Activated CD4-positive, alpha-beta T cell treated with anti-CD3 and anti-CD28 coated beads for 48 hours (primary cell): ENCODE results near the gene TMEM41B.
A peak's percentile ranks its signal among the peaks of the same experiment; 100 is the strongest.
"Not testable (repeated sequence)": the region's sequence is repeated elsewhere in the genome, so short reads cannot be mapped to it uniquely, and the experiment has no call there.

Source experiments
- DNase-seq: peaks from one replicate; pipeline ENCODE4 v3.0.0-alpha.2; 2020

TMEM41B gene

DNA sequence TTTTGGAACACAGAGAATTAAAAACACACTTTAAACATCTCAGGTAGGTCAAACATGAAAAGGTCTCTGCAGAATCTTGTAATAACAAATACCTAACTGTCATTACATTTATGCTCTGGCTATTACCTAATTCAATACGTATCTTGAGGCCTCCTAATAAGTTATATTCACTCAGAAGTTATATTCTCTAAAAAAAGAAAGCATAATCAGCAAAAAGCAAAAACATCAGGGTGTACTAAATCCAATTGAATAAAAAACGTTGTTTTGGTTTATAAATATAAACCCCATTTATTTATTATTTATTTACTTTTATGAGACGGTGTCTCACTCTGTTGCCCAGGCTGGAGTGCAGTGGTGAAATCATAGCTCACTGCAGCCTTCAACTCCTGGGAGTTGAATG, 10.2 kb downstream of the TMEM41B start:
- no peak for DNase-seq

DNA sequence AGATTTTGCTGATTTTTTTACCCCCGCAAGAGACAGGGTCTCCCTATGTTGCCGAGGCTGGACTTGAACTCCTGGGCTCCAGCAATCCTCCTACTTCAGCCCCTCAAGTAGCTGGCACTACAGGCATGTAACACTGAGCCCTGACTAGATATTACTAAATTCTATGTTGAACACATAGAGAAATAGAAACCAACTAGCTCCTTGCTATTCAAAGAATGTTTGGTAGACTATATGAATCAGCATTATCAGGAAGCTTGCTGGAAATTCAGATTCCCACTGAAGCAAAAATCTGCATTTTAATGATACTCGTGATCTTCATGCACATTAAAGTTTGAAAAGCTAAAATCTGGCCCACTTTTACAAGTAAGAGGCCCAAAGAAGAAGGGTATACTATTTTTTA, 11.9 kb downstream of the TMEM41B start:
- DNase-seq: no peak

DNA sequence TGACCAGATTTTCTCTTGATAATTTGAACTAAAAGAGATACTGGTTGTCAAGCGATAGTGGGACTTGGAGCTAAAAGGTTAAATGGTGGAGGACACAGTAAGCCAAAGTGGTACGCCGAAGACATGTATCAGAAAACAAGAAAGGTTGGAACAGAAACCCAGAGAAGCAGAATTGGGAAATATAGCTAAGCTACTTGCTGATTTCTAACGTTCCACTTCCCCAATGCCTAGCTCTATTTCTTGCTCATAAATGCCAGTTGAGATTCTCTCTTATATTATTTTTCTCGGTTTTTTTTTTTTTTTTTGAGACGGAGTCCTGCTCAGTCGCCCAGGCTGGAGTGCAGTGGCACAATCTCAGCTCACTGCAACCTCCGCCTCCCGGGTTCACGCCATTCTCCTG, 12.7 kb downstream of the TMEM41B start:
- DNase-seq: no peak

DNA sequence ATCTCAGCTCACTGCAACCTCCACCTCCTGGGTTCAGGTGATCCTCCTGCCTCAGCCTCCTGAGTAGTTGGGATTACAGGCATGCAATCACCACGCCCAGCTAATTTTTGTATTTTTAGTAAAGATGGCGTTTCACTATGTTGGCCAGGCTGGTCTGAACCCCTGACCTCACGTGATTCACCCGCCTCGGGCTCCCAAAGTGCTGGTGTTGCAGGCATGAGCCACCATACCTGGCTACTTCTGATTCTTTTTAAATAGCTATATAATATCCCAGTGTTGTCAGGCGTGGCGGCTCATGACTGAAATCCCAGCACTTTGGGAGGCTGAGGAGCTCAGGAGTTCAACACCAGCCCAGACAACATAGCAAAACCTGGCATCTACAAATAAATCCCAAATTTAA, 20.7 kb downstream of the TMEM41B start:
- DNase-seq: no peak

DNA sequence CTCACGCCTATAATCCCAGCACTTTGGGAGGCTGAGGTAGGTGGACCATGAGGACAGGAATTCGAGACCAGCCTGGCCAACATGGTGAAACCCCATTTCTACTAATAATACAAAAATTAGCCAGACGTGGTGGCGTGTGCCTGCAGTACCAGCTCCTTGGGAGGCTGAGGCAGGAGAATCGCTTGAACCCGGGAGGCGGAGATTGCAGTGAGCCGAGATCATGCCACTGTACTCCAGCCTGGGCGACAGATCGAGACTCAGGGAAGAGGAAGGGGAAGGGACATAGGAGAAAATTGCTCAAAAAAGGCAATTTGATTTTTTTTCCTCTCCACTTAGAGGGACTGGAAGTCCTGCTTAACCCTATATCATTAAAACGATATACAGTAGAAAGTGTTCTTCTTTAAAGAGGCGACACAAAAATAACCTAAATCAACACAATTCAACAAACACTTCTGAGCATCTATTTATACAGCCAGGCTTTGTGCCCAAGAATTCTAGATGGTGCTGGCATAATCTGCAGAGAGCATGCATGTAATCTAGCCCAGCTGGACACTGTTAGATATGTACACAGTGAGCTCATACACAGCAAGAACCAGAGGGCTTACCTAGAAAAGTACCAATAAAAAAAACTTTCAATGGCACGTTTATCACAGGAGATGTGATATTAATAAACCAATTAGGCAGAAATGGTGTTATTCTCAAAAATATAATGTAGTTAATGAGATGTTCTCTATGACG, 28.4 kb downstream of the TMEM41B start:
- DNase-seq: no peak

DNA sequence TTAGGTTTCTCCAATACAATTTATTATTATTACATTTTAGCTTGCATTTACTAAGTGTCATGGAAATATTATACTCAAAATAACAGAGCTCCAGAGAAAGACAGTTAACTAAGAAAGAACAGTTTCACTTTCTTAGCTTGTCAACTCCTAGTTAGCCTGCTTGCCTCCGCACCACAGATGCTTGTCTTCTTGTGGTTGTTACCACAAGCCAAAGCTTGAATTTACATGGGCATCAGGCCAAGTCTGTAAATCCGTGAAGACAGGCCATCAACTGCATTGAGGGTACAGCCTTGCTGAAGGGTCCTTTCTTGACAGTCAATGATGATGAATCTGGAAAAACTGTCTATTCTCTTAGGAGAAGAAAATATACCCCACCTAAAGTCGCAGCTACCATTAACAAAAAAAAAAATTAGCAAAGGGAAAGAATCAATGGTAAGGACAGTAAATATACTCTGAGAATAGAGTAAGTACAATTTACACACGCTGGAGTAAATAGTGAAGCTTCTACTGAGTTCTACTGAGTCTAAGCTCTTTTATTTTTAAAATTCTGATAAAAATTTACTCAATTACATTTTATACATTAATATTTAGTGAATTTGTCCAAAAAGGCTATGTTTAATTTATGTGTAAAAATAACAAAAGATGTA, 33.6 kb downstream of the TMEM41B start:
- DNase-seq: peak; percentile 72

DNA sequence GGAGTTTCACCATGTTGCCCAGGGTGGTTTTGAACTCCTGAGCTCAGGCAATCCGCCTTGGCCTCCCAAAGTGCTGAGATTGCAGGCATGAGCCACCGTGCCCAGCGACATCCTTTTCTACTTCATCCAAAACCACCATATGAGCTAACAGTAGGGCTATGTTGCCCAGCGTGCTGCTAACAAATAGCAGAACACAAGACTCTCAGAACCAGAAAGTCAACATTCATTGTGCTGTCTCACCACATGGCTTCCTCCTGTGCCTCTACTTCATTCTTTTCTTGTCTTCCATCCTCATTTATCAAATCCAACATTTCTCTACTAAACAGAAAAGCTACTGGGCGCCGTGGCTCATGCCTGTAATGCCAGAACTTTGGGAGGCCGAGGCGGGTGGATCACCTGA, 37.2 kb downstream of the TMEM41B start:
- no peak for DNase-seq

DNA sequence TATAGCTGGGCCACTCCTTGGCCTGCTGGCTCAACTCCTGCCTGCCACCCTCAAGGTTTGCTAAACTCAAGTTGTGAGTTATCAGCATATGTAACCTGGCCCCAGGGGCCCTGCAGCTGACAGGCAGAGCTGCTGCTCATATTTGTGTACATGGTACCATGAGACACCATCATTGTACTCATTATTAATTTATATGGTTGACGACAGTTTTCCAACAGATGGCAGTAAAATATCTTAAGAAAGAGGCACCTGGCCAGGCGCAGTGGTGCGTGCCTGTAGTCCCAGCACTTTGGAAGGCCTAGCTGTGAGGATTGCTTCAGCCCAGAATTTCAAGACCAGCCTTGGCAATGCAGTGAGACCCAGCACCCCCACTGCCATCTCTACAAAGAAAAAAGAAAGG, 37.8 kb downstream of the TMEM41B start:
- DNase-seq: no peak

DNA sequence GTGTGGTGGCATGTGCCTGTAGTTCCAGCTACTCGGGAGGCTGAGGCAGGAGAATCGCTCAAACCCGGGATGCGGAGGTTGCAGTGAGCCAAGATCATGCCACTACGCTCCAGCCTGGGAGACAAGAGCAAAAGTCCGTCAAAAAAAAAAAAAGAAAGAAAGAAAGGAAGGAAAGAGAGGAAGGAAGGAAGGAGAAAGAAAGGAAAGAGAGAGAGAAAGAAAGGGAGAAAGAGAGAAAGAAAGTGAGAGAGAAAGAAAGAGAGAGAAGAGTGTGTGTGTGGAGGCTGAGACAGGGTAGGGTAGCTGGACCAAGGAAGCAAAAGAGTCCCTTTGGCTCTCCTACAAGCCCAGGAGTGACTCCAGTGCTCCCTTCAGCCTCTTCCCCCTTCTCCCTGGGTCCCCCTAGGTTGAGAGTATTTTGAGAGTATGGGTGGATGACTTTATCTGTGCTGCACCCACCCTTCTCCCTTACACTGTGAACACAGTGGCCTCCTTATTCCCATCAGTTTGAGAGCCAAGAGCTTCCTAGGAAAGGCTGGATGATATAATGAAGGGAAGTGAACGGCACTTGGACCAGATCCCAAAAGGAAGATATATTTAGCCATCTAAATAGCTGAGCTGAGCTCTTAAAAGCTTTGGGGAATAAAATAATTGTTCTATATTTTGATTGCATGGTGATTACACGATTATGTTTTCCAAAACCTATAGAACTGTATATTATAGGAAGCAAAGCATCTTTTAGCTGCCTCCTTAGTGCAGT, 39.7 kb downstream of the TMEM41B start:
- DNase-seq: no peak

DNA sequence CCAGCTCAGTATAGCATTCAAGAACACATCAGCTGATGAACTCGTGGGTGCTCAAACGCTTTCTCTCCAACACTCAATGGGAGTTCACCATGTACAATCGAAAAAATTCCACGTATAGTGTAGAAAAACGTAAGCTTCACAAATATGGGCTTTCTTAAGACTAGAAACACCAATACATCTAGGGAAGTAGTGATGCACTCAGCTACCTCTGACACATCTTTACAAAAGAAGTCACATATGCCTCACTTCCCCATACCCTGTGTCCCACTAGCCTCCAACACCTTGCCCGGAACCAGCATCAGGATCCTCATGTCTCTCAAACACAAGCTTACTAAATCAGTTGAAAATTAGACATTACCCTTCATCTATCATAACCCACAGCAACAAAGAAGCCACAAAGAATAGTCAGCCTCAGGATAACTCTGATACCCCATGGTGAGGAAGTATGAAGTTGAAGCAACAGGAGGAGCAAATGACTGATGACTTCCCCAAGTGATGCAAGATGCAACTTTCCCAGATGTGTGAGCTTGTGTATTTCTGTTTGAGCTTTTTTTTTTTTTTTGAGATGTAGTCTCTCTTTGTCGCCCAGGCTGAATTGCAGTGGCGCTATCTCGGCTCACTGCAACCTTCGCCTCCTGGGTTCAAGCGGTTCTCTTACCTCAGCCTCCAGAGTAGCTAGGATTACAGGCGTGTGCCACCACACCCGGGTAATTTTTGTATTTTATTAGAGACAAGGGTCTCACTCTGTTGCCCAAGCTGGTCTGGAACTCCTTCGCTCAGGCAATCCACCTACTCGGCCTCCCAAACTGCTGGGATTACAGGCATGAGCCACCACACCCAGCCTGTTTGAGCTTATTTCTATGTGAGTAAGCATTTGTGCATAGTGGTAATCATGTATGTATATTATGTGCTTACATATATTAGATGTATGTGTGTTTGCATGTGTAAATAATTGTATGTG, 40.7 kb downstream of the TMEM41B start:
- DNase-seq: no peak

DNA sequence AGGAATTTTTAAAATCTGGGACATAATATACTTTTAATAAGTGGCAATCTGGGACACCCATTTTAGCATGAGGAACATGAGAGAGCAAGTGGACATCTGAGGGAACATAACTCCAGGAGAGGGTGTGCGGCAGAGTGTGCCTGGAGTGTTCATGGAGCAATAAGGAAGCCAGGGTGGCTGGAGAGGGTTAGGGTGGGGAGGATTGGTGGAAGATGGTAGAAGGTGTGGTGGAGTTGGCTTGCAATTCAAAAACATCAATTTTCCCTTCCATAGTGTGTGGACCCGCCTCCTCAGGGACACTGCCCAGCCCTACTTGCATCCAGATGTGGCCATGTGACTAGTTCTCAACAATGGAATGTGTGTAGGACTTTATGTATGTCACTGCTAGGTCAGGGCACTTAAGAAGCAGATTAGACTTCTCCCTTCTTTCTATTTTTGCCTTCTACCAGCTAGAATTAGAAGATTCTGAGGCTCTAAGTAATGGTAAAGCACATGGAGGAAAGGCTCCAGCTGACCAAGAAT, 44.8 kb downstream of the TMEM41B start:
- no peak for DNase-seq

DNA sequence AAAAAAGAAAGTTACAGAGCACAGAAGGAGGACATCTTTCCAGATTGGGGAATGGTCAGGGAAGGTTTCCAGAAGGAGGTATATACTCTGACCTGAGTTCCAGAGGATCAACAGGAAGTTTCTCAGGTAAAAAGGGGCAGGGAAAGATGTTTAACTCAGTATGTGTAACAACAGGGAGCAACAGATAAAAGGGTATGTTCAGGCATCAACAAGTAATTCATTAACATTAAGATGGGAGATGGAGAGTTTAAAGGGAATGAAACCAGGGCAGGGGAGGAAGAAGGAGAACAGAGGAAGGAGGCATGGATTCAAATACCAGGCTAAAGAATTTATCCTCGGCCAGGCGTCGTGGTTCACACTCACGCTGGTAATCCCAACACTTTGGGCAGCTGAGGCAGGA, 46.7 kb downstream of the TMEM41B start:
- no peak for DNase-seq

DNA sequence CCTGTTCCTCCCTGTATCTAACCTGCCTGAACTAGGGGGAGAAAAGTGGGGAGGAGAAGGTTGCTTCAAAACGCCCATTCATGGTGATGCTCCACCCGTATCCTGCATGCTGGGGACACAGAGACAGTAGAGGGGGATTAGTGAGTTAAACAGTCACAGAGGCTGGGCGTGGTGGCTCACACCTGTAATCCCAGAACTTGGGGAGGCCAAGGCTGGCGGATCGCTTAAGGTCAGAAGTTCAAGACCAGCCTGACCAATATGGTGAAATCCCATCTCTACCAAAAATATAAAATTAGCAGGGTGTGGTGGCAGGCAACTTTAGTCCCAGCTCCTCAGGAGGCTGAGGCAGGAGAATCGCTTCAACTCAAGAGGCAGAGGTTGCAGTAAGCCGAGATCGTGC, 47.5 kb downstream of the TMEM41B start:
- DNase-seq: no peak

DNA sequence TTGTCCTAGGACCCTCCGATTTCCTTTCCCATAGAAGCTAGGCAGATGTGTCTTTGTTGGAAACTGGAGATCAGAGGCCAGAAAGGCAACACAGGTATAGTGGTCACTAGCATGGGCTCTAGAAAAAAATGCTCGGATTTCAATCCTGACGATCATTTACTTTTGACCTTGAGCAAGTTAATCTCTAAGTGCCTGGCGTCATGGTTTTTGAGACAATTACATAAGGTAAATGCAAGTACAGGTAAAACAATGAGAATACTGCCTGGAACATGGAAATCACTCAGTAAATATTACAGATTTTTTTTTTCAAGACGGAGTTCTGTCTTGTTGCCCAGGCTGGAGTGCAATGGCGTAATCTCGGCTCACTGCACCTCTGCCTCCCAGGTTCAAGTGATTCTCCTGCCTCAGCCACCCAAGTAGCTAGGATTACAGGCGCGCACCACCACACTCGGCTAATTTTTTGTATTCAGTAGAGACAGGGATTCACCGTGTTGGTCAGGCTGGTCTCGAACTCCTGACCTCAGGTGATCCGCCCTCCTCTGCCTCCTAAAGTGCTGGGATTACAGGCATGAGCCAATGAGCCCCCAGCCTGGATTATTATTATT, 48.2 kb downstream of the TMEM41B start:
- DNase-seq: no peak

DNA sequence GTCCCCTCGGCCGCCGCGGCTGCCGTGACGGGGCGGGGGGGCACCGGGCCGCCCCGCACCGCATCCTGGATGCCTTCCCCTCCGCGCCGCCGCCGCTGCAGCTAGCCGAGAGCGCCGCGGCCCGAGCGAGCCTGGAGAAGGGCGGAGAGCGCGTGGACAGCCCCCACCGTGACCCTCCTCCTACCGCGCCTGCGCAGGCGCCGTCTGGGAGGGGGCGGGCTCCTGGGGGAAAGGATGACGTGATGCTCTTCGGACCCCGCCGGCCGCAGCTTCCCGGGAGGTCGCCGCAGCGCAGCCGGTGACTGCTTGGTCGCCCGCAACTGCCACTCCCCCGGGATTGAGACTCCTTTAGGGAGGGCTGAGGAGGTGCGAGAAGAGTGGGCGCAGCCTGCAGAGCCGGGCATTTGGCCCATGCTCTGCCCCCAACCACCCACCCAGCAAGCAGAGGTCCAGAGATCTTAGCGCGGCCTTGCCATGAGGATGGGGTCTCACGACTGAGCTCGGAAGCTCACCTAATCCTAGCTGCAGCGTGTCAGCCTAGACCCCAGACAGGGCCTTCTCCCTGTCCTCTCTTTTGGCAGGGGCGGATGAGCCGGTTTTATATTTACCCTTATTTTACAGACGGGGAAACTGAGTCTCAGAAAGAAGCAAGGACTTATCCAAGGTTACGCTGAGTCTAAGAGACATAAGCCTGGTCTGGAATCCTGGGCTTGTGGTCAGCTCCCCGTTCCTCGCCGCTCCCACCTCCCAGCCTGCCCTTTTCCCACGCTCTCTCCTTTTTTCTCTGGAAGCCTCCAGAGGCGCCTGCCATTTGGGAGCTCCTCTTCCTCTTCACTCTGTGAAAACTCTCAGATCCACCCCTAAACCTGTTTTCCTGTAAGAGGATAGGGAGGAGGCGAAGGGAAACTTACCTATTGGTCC, 48.9 kb downstream of the TMEM41B start, which contains the start of gene DENND5A:
DENND5A (minus strand) TSS at position 140 of the 921 bp plus-strand sequence. CDS start 281 bp downstream, outside the sequence.
- peak; percentile 71 for DNase-seq

DNA sequence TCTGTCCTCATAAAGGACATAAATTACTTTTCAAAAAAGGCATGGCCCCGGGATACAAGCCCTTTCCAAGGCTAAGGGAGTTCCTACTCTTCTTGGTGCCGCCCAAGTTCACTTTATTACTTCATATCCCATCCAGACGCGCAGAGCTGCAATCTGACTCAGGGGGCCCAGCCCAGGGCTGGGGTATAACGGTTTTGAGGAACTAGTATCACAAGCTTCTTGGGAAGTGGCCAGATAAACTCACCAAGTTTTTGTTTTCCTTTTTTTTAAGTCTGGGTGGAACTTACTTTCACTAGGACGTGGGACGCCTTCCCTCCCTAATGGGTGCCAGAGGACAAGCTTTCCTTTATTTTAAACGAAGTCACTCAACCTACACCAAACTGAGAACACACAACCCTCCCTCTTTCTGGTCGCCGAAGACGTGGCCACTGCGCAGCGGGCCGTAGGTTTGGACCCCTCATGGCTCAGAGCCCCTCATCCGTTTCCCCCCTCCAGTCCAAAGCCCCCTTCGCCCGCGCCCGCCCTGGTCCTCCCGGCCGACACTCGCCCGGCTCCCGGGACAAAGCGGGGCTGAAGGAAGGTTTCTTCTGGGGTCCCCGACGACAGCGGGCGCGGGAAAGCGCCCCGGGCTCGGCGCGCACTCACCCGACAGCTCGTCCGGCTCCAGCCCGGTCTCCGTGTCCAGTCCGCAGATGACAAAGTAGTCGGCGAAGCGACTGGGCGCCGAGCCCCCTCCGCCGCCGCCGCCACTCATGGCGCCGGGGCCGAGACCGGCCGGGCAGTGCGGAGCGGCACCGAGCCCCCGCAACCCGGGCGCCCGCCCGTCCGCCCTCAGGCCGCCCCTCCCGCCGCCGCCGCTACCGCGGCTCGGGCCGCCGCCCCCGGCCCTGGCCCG, 49.8 kb downstream of the TMEM41B start:
- peak; percentile 67 for DNase-seq

DNA sequence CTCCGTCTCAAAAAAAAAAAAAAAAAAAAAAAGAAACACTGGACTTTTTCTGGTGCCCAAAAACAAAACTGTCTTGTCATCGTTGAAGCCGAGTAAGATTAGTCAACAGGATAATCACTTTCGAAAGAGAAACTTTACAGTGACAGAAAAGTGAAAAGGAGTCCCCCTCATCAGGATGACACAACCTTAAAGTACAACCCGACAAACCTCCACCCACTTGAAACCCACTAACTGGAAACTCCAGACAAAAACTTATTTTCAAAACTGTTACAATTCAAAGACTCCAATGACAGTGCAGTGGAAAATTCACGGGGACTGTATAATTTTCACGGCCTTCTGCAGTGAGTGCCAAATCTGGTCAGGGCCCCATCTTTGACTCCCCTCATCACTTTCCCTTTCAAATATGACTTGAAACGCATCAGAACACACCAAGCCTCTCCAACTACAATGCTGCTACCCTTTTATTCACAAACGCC, 50.5 kb downstream of the TMEM41B start:
- peak; percentile 64 for DNase-seq

DNA sequence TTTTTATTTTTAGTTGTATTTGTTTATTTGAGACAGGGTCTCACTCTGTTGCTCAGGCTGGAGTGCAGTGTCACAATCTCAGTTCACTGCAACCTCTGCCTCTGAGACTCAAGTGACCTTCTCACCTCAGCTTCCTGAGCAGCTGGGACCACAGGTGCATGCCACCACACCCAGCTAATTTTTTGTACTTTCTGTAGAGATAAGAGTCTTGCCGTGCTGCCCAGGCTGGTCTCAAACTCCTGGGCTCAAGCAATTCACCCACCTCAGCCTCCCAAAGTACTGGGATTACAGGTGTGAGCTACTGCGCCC, 53.6 kb downstream of the TMEM41B start:
- not testable (repeated sequence) for DNase-seq

DNA sequence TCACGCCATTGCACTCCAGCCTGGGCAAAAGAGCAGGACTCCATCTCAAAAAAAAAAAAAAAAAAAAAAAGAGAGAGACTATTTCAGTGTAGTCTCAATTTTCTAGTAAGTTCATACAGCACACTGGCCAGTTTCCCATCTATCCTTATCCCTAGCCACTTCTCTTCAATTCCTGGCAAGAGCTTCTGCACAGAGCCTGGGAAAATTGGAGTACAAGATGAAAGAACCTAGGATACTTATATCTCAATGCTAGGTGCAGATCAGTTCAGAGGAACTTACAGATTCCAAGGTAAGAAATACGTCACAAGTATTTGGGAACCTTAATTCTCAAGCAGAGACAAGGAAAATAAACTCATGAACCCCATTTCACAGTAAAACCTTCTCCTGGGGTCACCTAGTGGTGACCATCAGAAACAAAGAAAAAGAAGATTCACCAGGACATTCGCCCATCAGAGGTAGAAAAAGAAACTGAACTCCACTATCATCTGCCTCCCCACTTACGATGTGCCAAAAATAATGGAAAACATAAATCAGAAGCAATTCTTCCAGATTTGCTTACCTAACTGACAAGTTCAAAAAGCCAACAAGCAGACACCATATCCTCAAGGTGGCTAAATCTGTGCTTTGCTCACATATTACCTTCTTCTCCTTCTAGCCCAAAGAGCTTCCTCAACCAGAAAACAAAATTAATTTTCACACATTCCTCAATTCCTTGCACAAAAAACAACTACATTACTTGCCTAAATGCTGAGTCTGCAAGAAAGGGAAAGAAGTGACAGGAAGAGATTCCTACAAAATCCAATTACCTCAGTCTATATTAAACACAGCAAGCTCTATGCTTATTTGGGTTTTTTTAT, 54.2 kb downstream of the TMEM41B start:
- DNase-seq: no peak
